Measurements from ENCODE around the gene SCD. TPM values are rescaled to one million over a fixed set of nuclear protein-coding genes. Genes with fewer than 3 reads are reported as not detected.
"Not testable (repeated sequence)": the region's sequence is repeated elsewhere in the genome, so short reads cannot be mapped to it uniquely, and the experiment has no call there.

The SCD gene
- total RNA-seq (2014; rRNA removed; shearing (Covaris generic)): 867 and 870 TPM in 2 replicates
- polyA plus RNA-seq (2015; cell fraction: cytosol; rRNA removed): 512 and 677 TPM in 2 replicates
- polyA plus RNA-seq (2015; cell fraction: nucleus; rRNA removed): 140 and 171 TPM in 2 replicates

- in situ Hi-C loops (cut with HindIII; ENCODE audit: low pct_unique_long_range_greater_than_20kb, low sequenced_read_pairs): no loop called here
- peak; percentile 97 for DNase-seq (ENCODE audit: low read depth, low spot score)
These were observed at the start of gene SCD for GRCh38 chr10:100346765-100347567. SCD (plus strand) TSS chr10:100347233; CDS start chr10:100347505, 272 bp downstream.

- in situ Hi-C loops (cut with HindIII; ENCODE audit: low pct_unique_long_range_greater_than_20kb, low sequenced_read_pairs): no loop called here
- no peak for DNase-seq (ENCODE audit: low read depth, low spot score)
These were observed 49.8 kb upstream of the SCD start for GRCh38 chr10:100297242-100297641.

GRCh38 chr10:100301123-100301522, 45.9 kb upstream of the SCD start:
- in situ Hi-C loops (cut with HindIII; ENCODE audit: low pct_unique_long_range_greater_than_20kb, low sequenced_read_pairs); DNase-seq (ENCODE audit: low read depth, low spot score): not testable (repeated sequence)

- in situ Hi-C loops (cut with HindIII; ENCODE audit: low pct_unique_long_range_greater_than_20kb, low sequenced_read_pairs): no loop called here
- DNase-seq (ENCODE audit: low read depth, low spot score): peak; percentile 63
These were observed 43.2 kb upstream of the SCD start for GRCh38 chr10:100303724-100304319.

GRCh38 chr10:100304414-100304813, 42.6 kb upstream of the SCD start:
- no peak for DNase-seq (ENCODE audit: low read depth, low spot score)
- in situ Hi-C loops (cut with HindIII; ENCODE audit: low pct_unique_long_range_greater_than_20kb, low sequenced_read_pairs): no loop called here

- in situ Hi-C loops (cut with HindIII; ENCODE audit: low pct_unique_long_range_greater_than_20kb, low sequenced_read_pairs): no loop called here
These were observed 40.2 kb upstream of the SCD start for GRCh38 chr10:100306861-100307260.

GRCh38 chr10:100307684-100308083, 39.3 kb upstream of the SCD start:
- peak; percentile 91 for DNase-seq (ENCODE audit: low read depth, low spot score)
- in situ Hi-C loops (cut with HindIII; ENCODE audit: low pct_unique_long_range_greater_than_20kb, low sequenced_read_pairs): no loop called here

More at GRCh38 chr10:100306861-100307260, 40.2 kb upstream of the SCD start:
- DNase-seq (ENCODE audit: low read depth, low spot score): no peak

GRCh38 chr10:100311298-100311697, 35.7 kb upstream of the SCD start:
- in situ Hi-C loops (cut with HindIII; ENCODE audit: low pct_unique_long_range_greater_than_20kb, low sequenced_read_pairs): no loop called here
- no peak for DNase-seq (ENCODE audit: low read depth, low spot score)

GRCh38 chr10:100315615-100316014, 31.4 kb upstream of the SCD start:
- in situ Hi-C loops (cut with HindIII; ENCODE audit: low pct_unique_long_range_greater_than_20kb, low sequenced_read_pairs): no loop called here
- DNase-seq (ENCODE audit: low read depth, low spot score): peak; percentile 31

GRCh38 chr10:100318207-100318606, 28.8 kb upstream of the SCD start:
- DNase-seq (ENCODE audit: low read depth, low spot score): no peak

GRCh38 chr10:100319707-100320402, 27.2 kb upstream of the SCD start:
- in situ Hi-C loops (cut with HindIII; ENCODE audit: low pct_unique_long_range_greater_than_20kb, low sequenced_read_pairs): no loop called here
- DNase-seq (ENCODE audit: low read depth, low spot score): no peak

More at GRCh38 chr10:100318207-100318606, 28.8 kb upstream of the SCD start:
- in situ Hi-C loops (cut with HindIII; ENCODE audit: low pct_unique_long_range_greater_than_20kb, low sequenced_read_pairs): no loop called here

GRCh38 chr10:100325158-100325557, 21.9 kb upstream of the SCD start:
- in situ Hi-C loops (cut with HindIII; ENCODE audit: low pct_unique_long_range_greater_than_20kb, low sequenced_read_pairs): no loop called here

GRCh38 chr10:100327007-100327717, 19.9 kb upstream of the SCD start:
- DNase-seq (ENCODE audit: low read depth, low spot score): no peak
- in situ Hi-C loops (cut with HindIII; ENCODE audit: low pct_unique_long_range_greater_than_20kb, low sequenced_read_pairs): no loop called here

More at GRCh38 chr10:100325158-100325557, 21.9 kb upstream of the SCD start:
- DNase-seq (ENCODE audit: low read depth, low spot score): no peak

- no peak for DNase-seq (ENCODE audit: low read depth, low spot score)
- in situ Hi-C loops (cut with HindIII; ENCODE audit: low pct_unique_long_range_greater_than_20kb, low sequenced_read_pairs): no loop called here
These were observed 19.4 kb upstream of the SCD start for GRCh38 chr10:100327718-100328009.

GRCh38 chr10:100328198-100328597, 18.8 kb upstream of the SCD start:
- DNase-seq (ENCODE audit: low read depth, low spot score): no peak
- in situ Hi-C loops (cut with HindIII; ENCODE audit: low pct_unique_long_range_greater_than_20kb, low sequenced_read_pairs): no loop called here

GRCh38 chr10:100330079-100330478, 17.0 kb upstream of the SCD start, which contains the start of gene PKD2L1:
PKD2L1 (minus strand) TSS chr10:100330228; CDS start chr10:100330103, 125 bp downstream.
- in situ Hi-C loops (cut with HindIII; ENCODE audit: low pct_unique_long_range_greater_than_20kb, low sequenced_read_pairs): loop anchor here (10.0 kb wide), 1 partner anchor 105 kb away; no protein-coding TSS in a partner anchor
- DNase-seq (ENCODE audit: low read depth, low spot score): no peak

- no peak for DNase-seq (ENCODE audit: low read depth, low spot score)
- in situ Hi-C loops (cut with HindIII; ENCODE audit: low pct_unique_long_range_greater_than_20kb, low sequenced_read_pairs): loop anchor here (10.0 kb wide), 1 partner anchor 102 kb away; no protein-coding TSS in a partner anchor
These were observed 13.9 kb upstream of the SCD start for GRCh38 chr10:100333106-100333505.

All from SK-MEL-5 (cell line).